SU-DHL-6 (cell line): ENCODE results near the gene PTPRC.

Experiments used
- CTCF ChIP-seq: fragments of 200-600 bp; sonication (generic); IDR thresholded peaks from one replicate; pipeline ENCODE4 v1.5.1; 2017; ENCODE audit warnings: antibody characterized with exemption, mild to moderate bottlenecking, low read length, moderate library complexity; ENCODE audit not compliant: insufficient read depth, poor library complexity, severe bottlenecking
- EZH2phosphoT487 ChIP-seq: fragments of 200-600 bp; sonication (generic), shearing (Covaris generic); conservative IDR thresholded peaks from 2 replicates; pipeline ENCODE4 v1.6.1; 2018; ENCODE audit warnings: mild to moderate bottlenecking, antibody characterized with exemption, low read length, moderate library complexity, mixed read lengths

DNA sequence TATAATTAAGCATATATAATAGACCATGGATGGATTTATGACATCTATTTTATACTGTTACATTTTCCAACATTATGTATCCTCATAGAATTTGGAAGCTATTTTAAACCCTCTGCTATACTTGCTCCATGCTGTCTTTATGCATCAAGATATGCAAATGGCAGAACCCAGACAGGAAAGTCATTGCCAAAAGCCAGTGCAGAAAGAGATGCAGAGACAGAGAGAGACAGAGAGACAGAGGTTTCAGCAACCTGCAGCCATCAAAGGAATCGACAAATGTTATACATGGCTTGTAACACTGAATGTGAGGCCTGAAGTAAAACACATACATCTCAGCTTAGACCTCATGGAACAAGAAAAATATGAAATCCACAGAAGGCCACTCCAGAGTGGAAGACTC lies 7.5 kb upstream of the PTPRC start:
- TF ChIP-seq CTCF (no peak), EZH2phosphoT487 (no peak)
